Measurements from ENCODE around the gene MAN2A1.

MAN2A1 gene

DNA sequence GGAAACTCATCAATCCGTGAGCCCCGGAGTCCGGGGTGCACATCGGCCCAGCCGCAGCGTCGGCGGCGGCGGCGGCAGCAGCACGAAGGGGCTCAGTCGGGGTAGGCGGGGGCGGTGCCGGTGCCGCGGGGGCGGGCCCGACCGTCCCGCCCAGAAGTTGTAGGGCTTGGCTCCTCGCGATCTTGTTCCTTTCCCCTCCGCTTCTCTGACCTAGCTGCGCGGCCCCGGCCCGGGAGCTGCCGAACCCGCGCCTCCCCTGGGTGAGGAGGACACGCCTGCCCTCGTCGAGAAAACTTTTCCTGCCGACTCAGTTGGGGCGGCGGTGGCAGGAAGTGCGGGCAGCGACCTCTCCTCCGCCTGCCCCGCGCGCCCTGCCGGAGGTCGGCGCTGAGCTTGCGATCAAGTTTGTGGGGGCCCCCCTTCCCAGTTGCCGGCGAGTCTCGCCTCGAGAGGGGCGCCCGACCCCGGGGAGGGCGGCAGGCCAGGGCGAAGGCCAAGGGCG, at the start of gene MAN2A1:
TSS of gene MAN2A1 (plus strand) at position 188 of the 502 bp plus-strand sequence. CDS start 491 bp downstream, outside the sequence.
- no peak for DNase-seq

DNA sequence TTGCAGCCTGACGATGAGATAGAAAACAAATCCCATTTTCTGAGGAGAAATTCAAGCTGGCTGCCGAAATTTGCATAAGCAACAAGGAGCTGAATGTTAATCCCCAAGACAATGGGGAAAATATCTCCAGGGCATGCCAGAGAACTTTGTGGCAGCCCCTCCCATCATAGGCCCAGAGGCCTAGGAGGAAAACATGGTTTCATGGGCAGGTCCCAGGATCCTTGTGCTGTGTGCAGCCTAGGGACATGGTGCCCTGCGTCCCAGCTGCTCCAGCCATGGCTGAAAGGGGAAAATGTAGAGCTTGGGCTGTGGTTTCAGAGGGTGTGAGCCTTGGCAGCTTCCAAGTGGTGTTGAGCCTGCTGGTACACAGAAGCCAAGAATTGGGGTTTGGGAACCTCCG, 48.8 kb upstream of the MAN2A1 start:
- DNase-seq, result no peak

DNA sequence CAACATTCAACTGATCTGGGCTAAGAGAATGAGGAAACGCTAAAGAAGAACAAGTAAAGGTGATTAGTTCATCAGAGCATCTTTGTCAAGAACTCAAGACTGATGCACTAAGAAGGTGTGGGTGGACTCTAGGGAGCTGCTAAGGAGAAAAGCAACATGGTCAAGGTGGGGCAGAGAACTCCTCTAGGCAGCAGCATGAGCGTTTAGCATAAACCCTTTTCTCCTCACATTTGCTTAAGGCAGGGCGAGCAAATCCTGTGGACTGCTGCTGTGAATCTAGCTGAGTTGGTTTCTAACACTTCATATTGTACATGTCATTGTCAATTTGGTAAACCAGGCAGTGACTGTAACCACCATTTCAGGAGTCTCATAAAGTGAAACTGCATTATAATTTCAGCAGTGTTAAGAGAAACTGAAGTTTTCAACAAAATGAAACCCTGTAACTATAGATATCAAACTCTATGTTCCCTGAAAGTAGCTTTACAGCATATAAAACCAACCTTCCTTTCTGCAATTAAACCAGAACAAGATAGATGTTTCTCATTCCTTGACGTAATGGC, 45.9 kb upstream of the MAN2A1 start:
- DNase-seq, result no peak

DNA sequence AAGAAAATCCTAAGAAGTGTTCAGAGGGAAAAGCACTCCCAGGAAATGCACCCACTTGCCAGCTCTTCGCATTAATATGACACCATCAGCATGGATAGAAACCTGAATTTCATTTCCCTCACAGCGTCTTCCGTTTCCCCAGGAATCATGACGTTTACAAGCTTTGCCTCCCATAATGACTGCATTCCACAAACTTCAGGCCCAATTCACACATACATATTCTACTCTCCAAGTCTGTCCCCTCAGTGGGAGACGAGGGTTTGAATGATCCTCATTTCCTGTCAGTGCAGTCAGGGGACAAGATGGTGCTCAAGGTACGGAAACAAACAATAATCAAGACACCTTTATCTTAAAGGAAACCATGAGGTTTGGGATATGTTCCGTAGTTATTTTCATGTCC, 44.9 kb upstream of the MAN2A1 start:
- DNase-seq, result no peak

DNA sequence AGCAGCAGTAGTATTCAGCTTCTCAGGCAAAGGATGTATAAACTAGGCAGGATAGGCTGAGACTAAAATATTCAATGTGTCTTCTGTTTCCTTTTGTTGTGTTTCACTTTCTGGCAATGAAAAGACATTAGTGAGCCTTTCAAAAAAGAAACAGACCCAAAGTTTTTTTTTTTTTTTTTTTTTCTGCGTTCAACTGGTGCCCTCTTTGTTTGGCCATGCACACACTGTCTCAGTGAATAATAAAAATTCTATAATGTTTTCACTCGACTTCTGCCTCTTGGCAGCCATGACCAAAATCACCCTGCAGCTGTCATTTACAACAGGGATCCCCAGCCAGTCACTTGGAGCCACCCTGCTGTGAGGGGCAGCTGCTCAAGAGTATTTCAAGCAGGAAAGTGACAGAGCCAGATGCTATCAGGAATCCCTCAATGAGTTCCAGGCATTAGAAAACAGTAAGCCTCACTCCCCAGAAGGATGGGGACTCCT, 44.0 kb upstream of the MAN2A1 start:
- DNase-seq, result no peak

DNA sequence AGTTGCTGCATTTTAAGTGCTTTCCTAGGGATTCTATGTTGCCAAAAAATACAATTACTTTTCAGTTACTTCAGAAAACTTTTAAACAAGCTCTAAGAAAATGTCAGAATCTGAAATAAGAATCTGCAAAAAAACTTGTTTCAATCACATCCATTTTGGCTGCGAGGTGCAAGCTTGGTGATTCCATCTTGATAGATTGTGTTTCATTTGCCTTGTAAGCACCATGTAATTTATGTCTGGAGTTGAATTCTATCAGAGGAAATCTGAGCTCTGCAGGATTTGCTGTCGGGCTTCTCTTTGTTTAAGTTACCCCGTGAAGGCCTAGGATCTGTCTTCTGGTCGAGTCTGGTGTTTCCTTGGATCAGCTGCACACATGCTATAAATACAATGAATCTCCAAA, 40.4 kb upstream of the MAN2A1 start:
- no peak for DNase-seq

DNA sequence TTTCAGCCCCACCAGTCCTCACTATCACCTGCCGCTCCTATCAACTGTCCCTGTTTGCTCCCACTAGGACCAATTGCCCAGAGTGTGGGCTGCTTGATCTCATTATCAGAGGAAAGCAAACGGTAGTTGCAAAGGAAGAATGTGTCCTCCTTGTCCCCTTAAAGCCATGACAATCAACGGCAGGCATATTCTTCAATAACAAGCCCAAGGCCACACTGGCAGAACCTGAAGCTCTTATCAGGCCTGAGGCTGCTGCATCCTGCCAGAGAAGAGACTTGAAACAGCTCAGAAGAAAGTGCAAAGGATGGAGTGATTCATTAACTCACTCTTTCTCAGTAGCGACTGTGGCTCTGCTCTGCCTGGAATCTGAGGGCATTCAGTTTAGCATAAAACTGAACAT, 39.2 kb upstream of the MAN2A1 start:
- DNase-seq, result no peak

DNA sequence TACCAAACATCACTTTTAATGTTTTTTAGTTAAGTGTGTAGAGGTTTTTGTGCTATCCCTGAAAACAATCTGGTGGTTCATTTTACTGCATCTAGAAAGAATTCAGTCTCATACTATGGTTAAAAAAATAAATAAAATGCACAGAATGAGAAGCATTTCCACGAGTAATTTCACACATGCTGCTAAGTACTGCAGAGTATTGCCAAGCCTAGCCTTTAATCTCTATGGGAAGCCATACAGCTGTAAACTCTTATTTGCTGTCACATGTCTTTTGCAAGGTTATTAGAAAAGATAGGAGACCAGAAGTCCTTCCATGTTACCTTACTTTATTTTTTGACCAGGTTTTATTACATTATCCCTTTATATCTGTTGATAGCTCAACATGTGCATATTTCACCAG, 37.6 kb upstream of the MAN2A1 start:
- no peak for DNase-seq

DNA sequence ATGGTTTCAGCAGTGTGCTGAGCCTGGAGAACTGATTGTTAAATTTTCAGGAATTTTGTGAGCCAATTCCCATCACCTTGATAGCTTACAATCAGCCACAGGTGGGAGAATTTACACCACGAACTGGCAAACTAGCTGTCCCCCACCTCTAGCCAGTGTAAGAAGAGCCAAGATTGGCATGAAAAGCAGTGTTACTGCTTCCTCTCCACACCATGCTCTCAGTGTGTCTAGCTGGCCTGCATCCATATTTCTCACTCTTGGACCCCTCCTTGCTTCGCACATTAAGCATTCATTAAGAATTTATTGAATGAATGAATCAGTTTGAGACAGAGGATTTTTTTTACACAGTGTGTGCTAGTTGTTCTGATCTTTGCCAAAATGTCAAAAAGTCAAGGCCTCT, 36.7 kb upstream of the MAN2A1 start:
- DNase-seq, result no peak

DNA sequence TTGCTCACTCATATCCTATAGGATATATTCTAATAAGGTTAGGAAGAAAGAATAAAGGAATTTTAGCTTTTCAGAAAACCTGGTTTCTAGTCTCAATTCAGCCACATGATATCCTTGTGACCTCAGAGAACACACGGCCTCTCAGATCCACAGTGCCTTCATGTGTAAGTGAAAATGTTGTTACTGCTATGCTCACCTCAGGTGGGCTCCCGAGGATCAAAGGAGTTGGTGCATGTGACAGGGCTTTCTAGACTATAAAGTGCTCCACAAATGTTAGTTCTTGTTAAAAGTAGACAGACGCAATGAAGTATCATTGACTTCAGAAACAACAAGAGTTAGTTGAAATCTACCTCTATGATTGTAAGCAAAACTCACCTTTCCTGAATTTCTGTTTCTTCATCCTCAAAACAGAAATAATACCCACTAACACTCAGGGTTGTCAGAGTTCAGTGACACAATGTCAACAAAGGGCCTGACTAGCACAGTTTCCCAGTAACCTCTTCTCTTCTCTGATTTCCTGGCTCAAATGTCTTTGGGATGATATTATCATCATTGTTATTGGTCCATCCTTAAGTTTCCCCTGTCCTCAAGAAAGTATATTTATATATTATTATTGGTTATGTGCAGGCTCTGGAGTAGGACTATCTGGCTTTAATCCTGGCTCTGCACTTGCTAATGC, 36.0 kb upstream of the MAN2A1 start:
- no peak for DNase-seq

DNA sequence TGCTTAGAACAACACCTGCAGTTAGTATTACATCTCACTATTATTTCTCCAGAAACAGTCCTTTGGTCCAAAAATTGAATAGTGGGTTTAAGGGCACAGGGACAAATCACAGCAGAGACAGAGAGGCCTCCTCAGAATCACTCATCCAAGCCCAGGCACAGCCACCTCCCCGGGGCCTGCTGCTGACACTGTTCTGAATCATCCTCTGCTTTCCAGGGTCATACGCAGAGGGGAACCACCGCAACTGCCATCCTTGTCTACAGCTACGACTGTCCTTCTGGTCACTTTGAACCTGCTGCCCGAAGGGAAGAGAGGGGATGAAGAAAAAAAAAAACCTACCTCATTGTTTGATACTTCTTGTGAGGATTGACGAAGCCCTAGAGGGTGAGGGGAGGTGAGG, 35.3 kb upstream of the MAN2A1 start:
- DNase-seq, result no peak

DNA sequence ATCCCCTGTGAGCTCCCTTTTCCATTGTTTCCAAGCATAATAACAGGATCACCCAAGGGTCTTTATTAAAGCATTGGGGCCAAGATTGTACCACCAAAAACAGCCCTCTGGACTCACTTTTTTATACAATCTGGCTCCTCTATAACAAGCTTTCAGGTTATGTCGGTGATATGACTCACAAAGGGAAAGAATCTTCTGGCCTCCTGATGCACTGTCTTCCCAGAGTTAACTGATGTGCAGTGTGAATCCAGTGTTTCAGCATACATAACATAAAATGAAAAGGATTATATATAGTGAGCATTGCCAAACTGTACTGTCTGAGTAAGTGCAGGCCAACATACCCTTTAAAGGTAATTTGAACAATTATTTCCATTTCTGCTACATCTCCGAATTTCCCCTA, 33.9 kb upstream of the MAN2A1 start:
- DNase-seq, result no peak

DNA sequence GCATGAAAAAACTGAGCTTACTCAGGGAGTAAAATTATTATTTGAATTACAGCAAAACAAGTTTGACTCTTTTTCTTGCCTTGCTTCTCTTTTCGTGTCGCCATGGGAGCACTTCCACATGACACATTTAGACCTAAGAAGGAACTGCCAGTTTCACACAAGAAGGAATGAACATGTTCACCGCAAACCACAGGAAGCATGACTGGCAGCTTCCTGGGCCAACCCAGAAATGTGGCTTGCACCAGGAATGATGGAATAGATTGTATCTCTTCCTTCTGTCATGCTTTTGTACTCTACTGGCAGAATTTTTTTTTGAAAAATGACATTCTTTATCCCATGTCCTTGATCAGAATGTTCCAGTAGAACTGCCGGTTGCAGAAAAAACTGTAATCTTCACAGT, 32.9 kb upstream of the MAN2A1 start:
- DNase-seq, result no peak

DNA sequence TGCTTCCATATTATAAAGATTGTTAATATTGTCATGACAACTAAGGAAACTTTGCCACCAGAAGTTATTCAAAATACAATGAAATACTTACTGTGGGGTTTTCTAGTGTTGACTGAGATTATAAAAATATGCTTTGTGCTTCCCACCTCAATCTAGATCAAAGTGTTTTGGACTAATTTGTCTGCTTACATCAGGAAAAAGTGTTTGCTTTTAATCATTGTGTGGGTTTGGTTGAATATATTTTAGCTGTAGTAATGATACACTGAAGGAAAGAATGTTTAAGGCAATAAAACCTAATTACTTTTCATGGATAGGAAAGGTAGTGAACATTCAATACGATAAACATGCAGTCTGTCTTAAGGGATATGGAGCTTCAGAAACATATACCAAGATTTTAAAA, 29.8 kb upstream of the MAN2A1 start:
- DNase-seq, result no peak

DNA sequence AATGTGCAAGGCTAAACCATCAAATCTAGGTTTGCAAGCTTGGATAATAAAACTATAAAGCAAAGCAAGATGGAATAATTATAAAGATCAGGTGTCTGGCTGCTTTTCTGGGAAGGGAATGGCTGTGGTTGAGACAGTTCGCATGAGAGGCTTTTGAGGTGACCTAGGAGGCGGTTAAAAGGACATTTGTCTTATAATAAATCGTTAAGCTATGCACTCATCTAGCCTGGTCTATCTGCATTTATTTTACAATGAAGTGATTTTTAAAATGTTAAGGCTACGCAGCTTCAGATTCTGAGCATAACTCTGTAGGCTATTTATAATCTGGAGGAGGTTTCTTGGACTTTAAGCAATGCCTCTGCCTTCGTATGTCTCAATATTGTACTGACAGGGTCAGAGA, 29.4 kb upstream of the MAN2A1 start:
- no peak for DNase-seq

DNA sequence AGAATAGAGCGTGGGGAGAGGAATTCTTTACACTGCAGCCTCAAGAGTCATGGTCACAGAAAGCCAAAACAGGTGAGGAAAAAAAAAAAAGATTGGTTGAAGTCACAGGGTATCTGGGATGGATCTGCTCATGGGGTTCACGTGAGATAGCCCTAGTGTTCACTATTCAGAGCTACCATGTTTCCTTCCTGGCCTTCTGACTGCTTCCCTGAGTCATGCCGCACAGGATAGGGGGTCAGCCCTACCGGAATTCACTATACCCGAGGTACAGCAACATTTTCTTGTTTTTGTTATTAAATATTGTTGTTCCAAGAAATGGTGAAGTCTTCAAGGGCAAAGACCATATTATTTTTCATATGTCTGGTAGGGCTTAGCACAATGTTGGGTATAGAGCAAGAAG, 21.5 kb upstream of the MAN2A1 start:
- DNase-seq, result no peak

DNA sequence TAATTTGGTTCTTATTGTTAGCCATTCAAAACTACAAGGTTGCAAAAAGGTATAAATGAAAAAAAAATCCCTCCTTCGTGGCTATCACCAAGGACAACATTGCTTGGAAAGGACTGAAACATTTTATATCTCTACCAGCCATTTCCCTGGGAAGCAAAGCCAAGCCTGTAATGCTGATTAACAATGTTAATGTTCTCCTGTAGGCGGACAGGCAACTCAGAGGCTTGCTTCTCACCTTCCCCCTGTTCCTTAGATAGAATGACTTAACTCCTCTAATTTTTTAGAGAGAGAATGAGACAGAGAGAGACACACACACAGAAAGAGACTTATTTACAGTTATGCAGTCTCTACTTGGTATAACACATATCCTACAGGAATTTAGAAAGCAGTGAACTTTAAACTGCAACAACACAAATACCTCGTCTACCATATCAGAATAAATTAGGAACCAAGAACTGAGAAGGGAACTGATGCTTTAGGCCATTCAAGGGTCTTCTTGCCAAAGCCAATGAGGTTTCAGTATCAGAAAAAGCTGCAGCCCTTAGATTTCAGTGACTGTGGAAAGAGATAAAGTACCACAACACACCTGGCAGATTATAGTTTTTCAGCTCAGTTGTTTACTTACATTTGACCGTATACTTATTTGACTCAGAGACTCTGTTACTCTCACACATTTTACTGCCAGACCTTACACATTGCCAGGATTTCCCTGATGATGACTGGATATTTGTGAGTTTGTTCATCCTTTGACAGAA, 20.9 kb upstream of the MAN2A1 start:
- no peak for DNase-seq

DNA sequence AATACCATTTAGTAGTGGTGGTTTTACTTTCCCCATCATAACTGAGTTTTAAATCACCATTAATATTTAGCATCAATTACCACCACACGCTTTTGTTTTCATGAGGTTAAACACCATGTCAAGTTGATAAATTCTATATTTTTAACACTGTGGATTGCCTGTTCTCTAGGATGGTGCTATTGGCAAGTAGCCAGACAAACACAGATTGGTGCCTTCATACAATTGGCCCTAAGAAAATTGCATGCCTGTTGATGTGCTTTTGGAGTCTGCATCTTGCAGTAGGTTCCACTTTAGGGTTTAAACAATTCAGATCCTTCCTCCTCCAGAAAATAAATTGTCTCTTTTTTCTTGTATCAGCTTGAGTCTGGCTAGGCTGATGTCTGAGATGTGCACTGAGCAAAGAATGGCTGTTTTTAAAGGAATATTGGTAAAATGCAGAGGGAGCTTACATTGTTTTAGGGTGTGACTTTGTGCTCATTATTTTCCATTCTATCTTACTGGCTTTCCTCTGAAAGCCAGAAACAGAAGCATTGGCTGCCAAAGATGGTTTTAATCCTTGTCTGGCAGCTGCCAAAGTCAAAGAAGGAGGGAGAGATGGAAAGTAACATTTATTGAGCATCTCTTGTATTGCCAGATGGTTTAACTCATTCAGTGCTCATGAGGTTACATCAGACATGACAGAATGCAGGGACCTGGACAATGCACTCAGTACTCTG, 19.6 kb upstream of the MAN2A1 start:
- DNase-seq, result no peak

DNA sequence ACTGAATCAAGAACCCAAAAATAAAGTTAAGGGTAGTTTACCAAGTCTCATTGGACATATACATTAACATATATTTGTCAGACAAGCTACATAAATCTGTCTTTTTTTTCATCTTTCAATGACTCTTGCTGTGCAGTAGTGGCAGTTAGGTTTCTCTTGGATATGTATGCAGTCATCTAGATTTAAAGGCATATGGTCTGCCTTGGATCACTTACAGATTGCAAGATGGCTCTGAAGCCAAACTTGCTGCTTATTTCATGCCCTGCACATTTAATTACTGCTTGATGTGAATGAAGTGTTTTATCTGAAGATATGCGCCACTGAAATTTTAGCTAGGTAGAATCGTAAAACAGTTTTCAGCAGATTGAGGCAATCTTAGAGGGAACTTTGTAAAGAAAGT, 18.6 kb upstream of the MAN2A1 start:
- no peak for DNase-seq

DNA sequence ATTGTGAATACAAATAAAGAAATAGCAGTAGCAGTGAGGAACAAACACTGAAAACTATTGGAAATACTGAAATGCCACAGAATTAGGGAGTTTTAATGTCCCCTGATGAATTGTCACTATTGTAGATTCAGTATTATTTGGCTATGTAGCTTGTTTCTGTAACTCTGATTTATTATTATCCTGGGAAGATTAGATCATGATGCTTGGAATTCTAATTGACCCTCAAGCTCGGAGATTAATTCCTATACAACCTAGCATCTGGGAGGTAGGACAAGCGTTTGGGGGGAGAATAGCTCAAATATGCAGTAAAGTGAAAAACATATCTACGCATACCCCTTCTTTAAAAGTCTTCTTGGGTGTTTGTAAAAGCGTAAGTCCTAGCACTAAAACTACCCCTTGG, 15.1 kb upstream of the MAN2A1 start:
- DNase-seq, result no peak

DNA sequence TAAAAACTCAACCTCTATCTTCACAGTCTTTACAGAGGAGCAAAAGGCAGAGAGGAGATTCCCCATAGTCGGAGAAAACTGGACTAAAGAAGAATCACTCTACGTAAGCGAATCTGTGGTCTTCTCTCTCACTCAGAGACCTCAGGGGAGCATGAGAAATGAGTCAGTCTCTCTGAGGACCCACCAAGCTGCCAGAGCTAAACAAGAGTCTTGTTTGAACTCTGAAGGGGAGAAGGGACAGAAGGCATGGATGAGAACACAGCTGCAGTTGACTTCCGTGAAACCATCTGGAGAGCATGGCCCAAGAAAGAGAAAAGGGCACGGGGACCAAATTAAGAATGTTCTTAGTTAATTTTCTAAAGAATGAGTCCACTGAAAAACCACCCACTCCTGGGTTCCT, 12.8 kb upstream of the MAN2A1 start:
- no peak for DNase-seq

DNA sequence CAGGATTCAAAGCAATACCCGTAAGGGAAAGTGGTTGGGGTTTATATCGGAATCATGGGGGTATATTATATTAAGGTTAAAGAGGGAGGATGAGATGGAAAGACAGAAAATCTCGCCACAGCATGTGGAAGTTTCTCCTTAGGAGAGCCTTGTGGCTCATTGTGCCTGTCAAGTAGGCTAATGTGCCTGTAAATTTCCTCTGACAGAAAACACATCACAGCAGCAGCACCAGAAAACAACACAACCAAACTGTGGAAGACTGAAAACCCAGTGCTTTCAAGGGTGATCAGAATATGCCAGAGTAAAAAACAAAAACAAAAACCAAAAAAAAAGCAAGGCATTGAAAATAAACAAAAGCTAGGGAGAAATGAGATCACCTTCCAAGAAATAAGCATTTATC, 11.3 kb upstream of the MAN2A1 start:
- no peak for DNase-seq

DNA sequence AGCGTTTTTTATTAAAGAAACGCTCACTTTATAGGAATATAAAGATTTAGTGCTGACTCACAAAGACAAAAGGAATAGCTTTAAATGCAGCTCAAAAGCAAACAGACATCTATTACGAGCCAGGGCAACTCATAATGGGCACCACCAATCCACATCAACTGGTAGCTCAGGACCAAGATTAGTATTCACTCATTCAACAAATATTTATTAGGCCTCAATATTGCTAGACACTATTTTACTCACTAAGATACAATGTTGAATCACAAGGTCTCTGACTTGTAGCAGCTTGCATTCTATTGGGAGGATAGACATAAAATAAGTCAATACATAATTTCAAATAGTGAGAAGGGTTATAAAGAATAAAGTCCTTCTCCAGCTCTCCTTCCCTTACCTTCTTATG, 8.0 kb upstream of the MAN2A1 start:
- DNase-seq, result no peak

DNA sequence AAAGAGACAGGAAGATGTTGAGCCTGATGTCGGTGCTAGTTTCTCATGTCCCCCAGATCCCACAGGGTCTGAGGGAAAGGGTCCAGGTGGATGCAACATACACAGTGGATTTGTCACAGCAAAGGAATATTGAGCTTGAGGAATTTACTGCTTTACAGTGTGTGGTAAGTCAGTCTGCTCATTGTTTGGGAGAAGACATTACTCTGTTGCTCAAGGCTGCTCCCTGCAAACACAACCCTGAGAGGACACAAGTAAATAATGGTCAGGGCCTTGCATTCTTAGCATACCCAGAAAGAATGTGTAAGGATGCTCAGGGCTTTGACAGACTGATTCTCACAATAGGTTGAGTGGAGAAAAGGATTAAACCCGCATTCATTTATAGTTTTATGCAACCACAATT, 7.3 kb upstream of the MAN2A1 start:
- no peak for DNase-seq
